GM19238 (cell line): ENCODE data around the gene SPATA32.
A peak's percentile ranks its signal among the peaks of the same experiment; 100 is the strongest.
"Not testable (repeated sequence)": the region's sequence is repeated elsewhere in the genome, so short reads cannot be mapped to it uniquely, and the experiment has no call there.

Experiments
- DNase-seq: peaks from one replicate; pipeline ENCODE4 v3.0.0; 2011; ENCODE audit warnings: low spot score; ENCODE audit not compliant: insufficient read length

Gene SPATA32

DNA sequence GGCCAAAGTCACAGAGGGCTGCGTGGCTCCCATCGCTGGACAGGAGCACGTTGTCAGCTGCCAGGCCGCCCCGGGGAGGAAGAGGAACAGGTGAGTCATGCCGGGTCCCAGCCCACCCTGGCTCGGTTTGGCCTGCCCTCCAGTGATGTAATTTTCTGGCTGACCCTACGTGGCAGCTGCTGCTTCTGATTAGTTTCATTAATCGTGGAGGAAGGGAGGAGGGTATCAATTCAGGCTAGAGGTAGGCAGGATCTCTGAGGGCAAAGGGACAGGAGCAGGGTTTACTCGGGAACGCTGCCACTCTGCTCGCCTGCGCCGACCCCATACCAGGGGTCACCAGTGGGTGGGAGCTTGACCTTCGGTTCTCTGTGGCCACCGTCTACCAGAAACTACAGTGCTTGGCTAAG is 11.7 kb upstream of the SPATA32 start:
- DNase-seq = no peak

DNA sequence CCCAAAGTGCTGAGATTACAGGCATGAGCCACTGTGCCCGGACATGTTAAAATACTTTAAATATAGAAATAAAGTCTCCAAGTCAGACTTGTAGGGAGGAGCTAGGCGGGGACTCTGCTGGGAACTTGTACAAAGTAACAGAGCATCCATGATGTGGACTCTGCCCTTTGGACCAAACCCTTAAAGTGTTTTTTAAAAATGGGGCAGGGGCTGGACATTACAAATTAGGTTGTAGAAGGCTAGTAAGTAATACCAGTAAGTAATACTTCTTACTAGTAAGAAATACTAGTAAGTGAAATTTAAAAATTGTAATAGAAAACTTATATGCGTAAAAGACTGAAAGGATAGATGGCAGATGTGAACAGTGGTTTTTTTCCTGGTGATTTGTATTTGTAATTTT is 9.7 kb upstream of the SPATA32 start:
- DNase-seq = no peak

DNA sequence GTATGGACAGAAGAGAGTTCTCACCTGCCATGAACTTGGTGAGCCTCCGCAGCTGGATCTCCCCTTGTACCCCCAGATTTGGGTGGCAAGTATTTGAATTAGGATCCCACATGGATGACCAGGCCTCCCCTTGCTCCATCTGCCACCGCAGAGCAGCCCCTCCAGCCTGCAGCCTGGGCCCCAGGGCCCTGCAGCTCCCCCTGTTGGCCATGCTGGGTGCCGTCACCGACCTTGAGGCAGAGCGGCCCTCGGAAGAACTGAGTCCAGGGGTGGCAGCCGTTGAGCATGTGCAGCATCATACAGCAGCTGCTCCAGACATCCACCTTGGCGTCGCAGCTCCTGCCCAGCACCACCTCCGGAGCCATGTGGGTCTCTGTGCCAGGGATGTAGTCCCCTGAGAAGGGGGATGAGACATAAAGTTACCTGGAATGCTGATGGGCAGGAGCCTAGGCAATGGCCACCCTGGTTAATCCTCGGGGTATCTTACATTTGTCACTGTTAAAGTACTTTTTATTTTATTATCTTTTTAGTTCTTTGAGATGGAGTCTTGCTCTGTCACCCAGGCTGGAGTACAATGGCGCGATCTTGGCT is 9.0 kb upstream of the SPATA32 start:
- DNase-seq = no peak

- no peak for DNase-seq
Observed at GRCh38 chr17:45269912-45270311, 8.0 kb upstream of the SPATA32 start.

- no peak for DNase-seq
Observed at GRCh38 chr17:45267436-45268055, 5.7 kb upstream of the SPATA32 start.

- no peak for DNase-seq
Observed at GRCh38 chr17:45266372-45266926, 4.6 kb upstream of the SPATA32 start.

GRCh38 chr17:45265821-45266220 is 3.9 kb upstream of the SPATA32 start:
- no peak for DNase-seq

DNA sequence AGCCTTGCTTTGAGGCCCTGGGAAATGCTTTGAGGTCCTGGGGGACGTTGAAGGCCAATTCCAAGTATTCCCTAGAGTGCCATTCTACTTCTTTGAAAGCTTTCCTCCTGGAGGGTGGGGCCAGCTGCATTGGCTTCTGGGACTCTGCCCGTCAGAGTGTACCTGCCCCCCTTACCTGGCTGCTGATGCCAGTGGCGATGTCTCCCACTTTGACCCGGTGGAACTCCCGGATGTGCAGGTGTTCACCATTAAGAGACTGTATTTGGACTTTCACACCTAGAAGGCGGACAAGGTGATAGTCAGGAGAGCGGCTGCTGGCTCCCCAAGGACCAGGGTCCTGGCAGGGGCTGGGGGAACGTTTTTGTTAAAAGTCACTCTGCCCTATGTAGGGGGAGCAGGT is 3.1 kb upstream of the SPATA32 start:
- DNase-seq = no peak

DNA sequence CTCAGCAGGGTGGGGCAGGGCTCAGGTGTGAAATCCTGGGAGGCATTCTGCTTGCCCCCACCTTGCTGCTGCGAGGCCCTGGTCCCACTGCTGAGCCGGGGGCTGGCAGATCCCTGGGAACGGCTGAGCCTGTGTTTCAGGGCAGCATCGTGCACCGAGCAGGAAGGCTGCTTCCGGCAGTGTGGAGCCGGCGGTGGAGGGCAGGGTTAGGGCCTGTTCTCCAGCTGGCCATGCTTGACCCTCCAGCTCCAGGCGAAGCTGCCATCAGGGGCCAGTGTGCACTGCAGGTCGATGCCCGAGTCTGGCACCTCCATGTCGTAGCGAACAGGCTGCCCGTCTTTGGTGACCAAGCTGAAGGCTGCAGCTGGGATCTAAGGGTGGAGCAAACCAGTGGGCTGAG is 2.5 kb upstream of the SPATA32 start:
- DNase-seq = no peak

DNA sequence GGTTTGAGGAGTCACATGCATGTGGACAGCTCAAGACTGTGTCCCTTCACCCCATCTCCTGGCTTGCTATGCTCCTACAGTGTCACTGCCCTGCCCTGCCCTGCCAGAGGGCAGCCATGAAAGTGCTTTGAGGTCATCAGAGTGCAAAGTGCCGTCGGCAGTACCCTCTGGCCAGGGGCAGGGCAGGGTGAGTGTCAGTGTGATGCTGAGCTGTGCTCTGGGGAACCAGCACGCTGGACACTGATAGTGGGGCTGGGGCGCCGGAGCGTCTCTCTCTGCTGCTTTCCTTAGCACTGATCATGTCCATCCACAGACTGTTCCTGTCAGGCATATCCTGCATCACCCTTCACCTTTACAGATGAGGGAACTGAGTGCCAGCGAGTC is 1.6 kb upstream of the SPATA32 start:
- DNase-seq = no peak

DNA sequence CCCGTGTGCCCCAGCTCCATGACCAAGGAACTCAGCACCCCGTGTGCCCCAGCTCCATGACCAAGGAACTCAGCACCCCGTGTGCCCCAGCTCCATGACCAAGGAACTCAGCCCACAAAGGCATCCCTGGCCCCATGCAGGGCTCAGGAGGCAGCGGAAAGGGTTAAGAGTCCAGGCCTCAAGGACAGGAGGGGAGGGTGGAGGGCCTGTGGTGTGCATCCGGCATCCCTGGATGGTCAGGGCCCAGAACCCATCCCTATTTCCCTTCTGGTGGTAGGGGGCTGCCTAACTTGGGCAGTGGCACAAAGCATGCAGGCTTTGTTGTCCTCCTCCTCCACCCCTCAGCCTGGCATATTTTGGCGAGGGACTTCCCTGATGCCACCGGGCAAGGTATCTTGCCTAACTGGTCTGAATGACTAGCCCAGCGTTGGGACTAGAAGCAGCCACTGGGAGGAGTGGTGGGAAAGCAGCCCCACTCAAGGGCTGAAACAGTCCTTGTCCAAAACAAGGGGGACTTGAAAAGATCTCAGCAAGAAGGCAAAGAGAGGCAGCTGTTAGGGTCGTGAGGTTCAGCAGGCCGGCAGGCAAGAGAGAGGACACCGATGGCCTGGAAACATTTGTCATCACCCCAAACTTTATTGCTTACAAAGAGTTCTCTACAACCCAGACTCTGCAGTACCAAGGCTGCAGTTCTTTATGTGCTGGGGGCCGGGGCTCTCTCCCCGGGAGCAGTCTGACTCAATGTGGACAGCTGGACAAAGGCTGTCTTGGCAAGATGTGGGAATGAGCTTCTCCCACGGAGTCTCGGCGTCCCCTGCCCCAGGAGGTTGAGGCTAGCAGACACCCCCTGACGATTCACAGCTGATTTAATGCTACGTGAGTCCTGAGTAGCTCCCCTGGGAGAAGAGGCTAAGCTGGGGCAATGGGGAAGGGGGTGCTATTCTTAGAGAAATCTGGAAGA is 902 bp upstream of the SPATA32 start:
- no peak for DNase-seq

- DNase-seq = no peak
Observed at GRCh38 chr17:45260204-45260783, 1.6 kb downstream of the SPATA32 start.

- no peak for DNase-seq
Observed at GRCh38 chr17:45258981-45259380, 2.9 kb downstream of the SPATA32 start.

DNA sequence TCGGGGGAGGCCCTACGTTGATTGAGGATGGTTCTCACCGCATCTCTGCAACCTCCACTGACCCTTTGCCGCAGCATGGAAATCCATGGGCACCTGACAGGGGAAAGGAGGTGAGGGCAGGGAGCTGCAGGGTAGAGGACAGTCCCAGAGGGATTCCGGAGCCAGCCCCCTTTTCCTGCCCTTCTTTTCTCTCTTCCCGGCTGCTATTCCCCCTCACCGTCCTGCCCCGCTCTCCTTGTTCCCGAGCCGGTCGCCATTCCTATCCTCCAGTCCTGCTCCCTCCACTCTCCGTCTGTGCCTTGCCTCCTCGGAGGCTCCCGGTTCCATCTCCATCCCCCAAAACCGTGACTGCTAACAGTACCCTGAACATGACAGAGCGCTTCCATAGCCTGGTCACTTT is 4.8 kb downstream of the SPATA32 start:
- DNase-seq = no peak

- no peak for DNase-seq
Observed at GRCh38 chr17:45256114-45256966, 5.6 kb downstream of the SPATA32 start.

DNA sequence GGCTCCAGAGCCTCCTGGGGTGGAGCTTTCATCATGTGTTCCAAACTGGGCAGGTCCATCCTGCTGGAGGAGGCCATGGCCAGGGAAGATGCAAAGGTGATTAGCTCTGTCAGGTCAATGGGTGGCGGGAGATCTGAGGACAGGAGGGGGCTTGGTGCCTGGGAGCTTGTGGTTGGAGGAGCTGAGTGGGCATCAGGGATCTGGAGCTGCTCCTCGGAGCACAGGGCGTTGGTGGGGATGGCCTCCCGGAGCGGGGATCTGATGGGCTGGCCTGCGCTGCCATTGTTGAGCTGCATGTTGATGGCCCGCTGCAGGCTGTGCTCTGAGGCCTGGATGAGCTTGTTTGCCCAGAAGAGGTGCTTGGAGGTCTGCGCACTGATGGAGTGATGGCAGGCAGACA is 6.5 kb downstream of the SPATA32 start:
- no peak for DNase-seq

- no peak for DNase-seq
Observed at GRCh38 chr17:45253879-45254278, 8.0 kb downstream of the SPATA32 start.

- not testable (repeated sequence) for DNase-seq
Observed at GRCh38 chr17:45253237-45253636, 8.7 kb downstream of the SPATA32 start.

- DNase-seq = no peak
Observed at GRCh38 chr17:45251931-45252330, 10.0 kb downstream of the SPATA32 start.

GRCh38 chr17:45248132-45248957 is 13.5 kb downstream of the SPATA32 start:
- peak; percentile 94 for DNase-seq
